Measurements from ENCODE around the gene JCAD. TPM values are rescaled to one million over a fixed set of nuclear protein-coding genes. Genes with fewer than 3 reads are reported as not detected.

The JCAD gene, protein sequence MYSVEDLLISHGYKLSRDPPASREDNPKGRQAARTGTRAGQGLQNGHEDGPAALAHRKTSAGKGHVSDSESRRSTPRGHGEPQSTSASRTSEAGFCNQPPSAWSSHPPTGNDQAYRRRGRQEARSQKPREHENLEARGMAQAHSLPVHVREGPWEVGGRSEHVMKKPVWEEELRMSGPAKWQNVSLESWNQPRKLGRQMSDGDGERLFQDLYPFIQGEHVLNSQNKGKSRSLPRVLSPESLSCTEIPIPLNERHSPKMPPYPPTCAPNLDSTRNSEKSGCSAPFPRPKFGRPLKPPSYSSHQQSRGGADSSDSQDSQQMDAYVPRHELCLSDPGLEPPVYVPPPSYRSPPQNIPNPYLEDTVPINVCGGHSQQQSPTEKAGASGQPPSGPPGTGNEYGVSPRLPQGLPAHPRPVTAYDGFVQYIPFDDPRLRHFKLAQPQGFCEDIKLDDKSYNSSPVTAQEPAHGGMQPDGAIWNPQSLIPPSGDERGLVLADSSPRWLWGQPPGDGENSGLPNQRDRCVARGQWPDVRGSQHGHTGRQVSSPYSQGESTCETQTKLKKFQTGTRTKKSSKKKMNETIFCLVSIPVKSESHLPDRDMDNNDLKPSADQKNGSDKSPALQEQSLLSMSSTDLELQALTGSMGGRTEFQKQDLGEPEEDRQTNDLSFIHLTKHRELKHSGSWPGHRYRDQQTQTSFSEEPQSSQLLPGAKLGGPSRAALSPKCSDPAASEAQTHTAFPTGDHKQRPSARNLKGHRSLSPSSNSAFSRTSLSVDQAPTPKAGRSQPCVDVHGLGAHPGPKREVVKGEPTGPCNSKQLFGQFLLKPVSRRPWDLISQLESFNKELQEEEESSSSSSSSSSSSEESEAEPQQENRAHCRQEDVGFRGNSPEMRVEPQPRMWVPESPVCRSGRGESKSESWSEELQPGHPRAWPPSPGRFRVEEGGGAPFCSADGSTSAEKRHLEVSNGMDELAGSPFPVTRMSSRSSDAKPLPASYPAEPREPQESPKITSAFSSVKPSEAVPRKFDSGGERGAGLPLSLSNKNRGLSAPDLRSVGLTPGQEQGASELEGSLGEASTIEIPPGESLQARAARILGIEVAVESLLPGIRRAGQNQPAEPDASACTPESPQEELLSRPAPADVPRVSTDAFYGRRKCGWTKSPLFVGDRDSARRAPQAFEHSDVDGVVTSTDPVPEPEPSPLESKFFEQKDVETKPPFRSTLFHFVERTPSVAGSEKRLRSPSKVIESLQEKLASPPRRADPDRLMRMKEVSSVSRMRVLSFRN (N-terminal part only)
- polyA plus RNA-seq (2013, experiment 1 of 2): 32.6 TPM
- 33.3 TPM for polyA plus RNA-seq (2013, experiment 2 of 2)

DNA sequence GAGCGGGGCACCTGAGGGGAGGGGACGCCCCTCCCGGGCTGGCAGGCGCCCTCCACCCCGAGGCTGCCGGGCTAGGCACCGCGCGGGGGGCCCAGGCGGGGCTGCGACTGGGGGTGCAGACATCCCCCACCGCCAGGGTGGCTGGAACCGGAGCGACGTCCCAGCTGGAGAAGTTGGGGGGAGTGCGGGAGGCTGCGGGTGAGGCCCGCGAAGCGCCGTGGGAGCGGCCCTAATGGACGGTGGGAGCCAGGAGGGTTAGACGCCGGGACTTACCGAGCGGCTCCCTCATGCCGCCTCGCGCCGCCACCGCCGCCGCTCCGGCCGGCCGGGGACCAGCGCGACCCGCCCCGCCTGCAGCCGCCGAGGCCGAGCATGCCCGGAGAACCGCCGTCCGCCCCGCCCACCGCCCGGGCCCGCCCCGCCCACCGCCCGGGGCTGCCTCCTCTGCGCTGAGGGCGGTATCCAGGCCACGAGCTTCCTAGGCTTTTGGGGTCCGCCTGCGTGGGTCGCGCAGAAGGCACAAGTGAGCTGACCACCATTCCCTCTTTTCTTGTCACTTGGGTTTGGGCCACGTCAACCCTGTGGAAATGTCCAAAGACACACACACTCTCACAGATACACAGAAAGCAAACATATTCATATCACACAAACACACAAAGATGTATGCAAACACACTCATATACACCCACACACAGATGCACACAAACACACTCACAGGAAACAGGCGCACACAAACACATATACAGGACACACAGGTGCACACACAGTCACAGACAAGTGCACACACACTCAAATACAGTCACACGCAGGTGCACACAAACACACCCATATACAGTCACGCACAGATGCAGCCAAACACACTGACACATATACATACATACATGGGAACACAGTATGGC is at the start of gene JCAD:
JCAD (minus strand) TSS at position 378 of the 899 bp plus-strand sequence. CDS start 11,774 bp downstream, outside the sequence.
- Histone ChIP-seq H3K14ac (ENCODE audit: low read length in 2 of 2) (peak within 1 kb of the TSS in 1 of 2 experiments; percentile 68), H3K9me3 (ENCODE audit: control insufficient read depth, low read length) (no peaks in the 10 kb centered on the region), H3K4ac (ENCODE audit: low read depth in 1 of 2, low read length in 2 of 2) (peak within 1 kb of the TSS; percentile 10 to 34), H3K36me3 (ENCODE audit: control insufficient read depth in 1 of 2, insufficient read depth in 2 of 2, low read depth in 1 of 2, low read length in 2 of 2) (no peaks in the 10 kb centered on the region), H3K9ac (ENCODE audit: low read length) (peak within 1 kb of the TSS; percentile 80), H3K79me1 (replicated peaks; ENCODE audit: low read length, poor library complexity, severe bottlenecking) (no peaks in the 10 kb centered on the region), H4K8ac (ENCODE audit: low read length) (peak within 1 kb of the TSS; percentile 83), H2BK12ac (ENCODE audit: low read length in 2 of 2) (peak within 1 kb of the TSS; percentile 87 to 88), H2AFZ (ENCODE audit: low read depth, low read length) (peak within 1 kb of the TSS; percentile 72), H3K4me1 (ENCODE audit: control insufficient read depth, insufficient read depth, low read depth, low read length) (peaks cover 9% of the 10 kb centered on the region), H3K27ac (ENCODE audit: low read length, poor library complexity, severe bottlenecking) (peak within 1 kb of the TSS; percentile 62), H2BK15ac (ENCODE audit: low read depth, poor library complexity, severe bottlenecking) (peak within 1 kb of the TSS; percentile 91), H4K91ac (ENCODE audit: low read length) (peak within 1 kb of the TSS; percentile 85), H3K18ac (ENCODE audit: low read depth in 1 of 2, low read length in 2 of 2) (peak within 1 kb of the TSS; percentile 79 to 85), H3K23ac (ENCODE audit: low read length in 2 of 2) (peak within 1 kb of the TSS; percentile 38 to 98), H2AK5ac (ENCODE audit: low read length, severe bottlenecking) (peak within 1 kb of the TSS; percentile 54), H2BK5ac (ENCODE audit: low read depth, low read length, poor library complexity, severe bottlenecking) (peak within 1 kb of the TSS; percentile 46), H2BK120ac (ENCODE audit: low read depth, low read length) (peak within 1 kb of the TSS; percentile 90), H3K27me3 (ENCODE audit: control insufficient read depth in 1 of 2, insufficient read depth in 1 of 2, low read length in 2 of 2) (no peaks in the 10 kb centered on the region), H3K4me2 (ENCODE audit: low read length, poor library complexity, severe bottlenecking) (peak within 1 kb of the TSS; percentile 79), H3K4me3 (ENCODE audit: insufficient read depth in 1 of 2, low read depth in 1 of 2, low read length in 2 of 2) (peak within 1 kb of the TSS; percentile 80 to 93)
- WGBS: 5% methylated on average over 53 of the region's 66 CpGs
- DNase-seq: peak; percentile 58

DNA sequence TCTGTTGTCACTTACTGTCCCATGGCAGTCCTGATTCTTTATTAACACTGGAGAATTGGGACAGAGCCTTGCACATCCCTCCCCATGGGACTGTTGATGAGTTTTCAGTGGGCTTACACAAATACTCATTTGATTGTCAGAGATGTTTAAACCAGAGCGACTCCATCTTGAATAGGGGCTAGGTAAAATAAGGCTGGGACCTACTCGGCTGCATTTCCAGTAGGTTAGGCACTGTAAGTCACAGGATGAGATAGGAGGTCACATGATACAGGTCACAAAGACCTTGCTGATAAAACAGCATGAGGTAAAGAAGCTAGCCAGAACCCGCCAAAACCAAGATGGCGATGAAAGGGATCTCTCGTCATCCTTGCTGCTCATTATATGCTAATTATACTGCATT is 47.6 kb upstream of the JCAD start:
- Histone ChIP-seq H3K14ac (ENCODE audit: low read length in 2 of 2) (no peak overlapping the region), H4K8ac (ENCODE audit: low read length) (no peak overlapping the region), H3K4me1 (ENCODE audit: control insufficient read depth, insufficient read depth, low read depth, low read length) (no peaks in the 10 kb centered on the region), H2BK5ac (ENCODE audit: low read depth, low read length, poor library complexity, severe bottlenecking) (no peak overlapping the region), H2AFZ (ENCODE audit: low read depth, low read length) (no peak overlapping the region), H3K9me3 (ENCODE audit: control insufficient read depth, low read length) (no peaks in the 10 kb centered on the region), H3K4me2 (ENCODE audit: low read length, poor library complexity, severe bottlenecking) (no peak overlapping the region), H3K4ac (ENCODE audit: low read depth in 1 of 2, low read length in 2 of 2) (no peak overlapping the region), H3K18ac (ENCODE audit: low read depth in 1 of 2, low read length in 2 of 2) (no peak overlapping the region), H2AK5ac (ENCODE audit: low read length, severe bottlenecking) (no peak overlapping the region), H2BK12ac (ENCODE audit: low read length in 2 of 2) (no peak overlapping the region), H3K23ac (ENCODE audit: low read length in 2 of 2) (no peak overlapping the region), H3K27me3 (ENCODE audit: control insufficient read depth in 1 of 2, insufficient read depth in 1 of 2, low read length in 2 of 2) (no peaks in the 10 kb centered on the region), H3K9ac (ENCODE audit: low read length) (no peak overlapping the region), H3K27ac (ENCODE audit: low read length, poor library complexity, severe bottlenecking) (no peak overlapping the region), H3K79me1 (replicated peaks; ENCODE audit: low read length, poor library complexity, severe bottlenecking) (no peaks in the 10 kb centered on the region), H2BK120ac (ENCODE audit: low read depth, low read length) (no peak overlapping the region), H4K91ac (ENCODE audit: low read length) (no peak overlapping the region), H3K4me3 (ENCODE audit: insufficient read depth in 1 of 2, low read depth in 1 of 2, low read length in 2 of 2) (no peak overlapping the region), H3K36me3 (ENCODE audit: control insufficient read depth in 1 of 2, insufficient read depth in 2 of 2, low read depth in 1 of 2, low read length in 2 of 2) (no peaks in the 10 kb centered on the region), H2BK15ac (ENCODE audit: low read depth, poor library complexity, severe bottlenecking) (no peak overlapping the region)
- WGBS: 85% methylated on average over 5 of the region's 5 CpGs
- DNase-seq: no peak

DNA sequence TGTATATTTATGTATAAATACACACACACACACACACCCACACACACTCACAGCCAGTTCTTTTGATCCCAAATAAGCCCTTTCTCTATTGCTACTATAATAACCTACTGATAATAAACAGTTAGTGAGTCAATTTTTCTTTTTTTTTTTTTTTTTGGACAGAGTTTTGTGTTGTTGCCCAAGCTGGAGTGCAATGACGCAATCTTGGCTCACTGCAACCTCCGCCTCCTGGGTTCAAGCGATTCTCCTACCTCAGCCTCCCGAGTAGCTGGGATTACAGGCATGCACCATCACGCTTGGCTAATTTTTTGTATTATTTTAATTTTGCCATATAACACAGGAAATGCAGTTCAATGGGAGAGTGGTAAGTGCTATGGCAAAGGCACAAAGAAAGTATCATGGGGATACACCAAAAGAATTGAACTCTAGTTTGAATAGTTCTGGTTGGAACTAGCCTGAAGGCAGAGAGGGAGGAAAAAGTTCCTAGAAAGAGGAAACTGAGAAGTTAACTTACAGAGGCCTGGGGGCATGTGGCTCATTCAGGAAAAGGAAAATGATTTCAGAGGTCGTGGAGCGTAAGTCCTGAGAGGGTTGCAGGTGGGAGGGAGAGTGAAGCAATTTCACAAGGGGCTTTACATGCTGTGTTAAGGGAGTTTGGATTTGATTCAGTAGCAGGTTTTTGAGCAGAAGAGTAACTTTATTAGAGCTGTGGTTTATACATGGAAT is 44.4 kb upstream of the JCAD start:
- Histone ChIP-seq H2AK5ac (ENCODE audit: low read length, severe bottlenecking) (no peak overlapping the region), H4K91ac (ENCODE audit: low read length) (no peak overlapping the region), H3K14ac (ENCODE audit: low read length in 2 of 2) (no peak overlapping the region), H3K4me1 (ENCODE audit: control insufficient read depth, insufficient read depth, low read depth, low read length) (no peaks in the 10 kb centered on the region), H2BK15ac (ENCODE audit: low read depth, poor library complexity, severe bottlenecking) (no peak overlapping the region), H4K8ac (ENCODE audit: low read length) (no peak overlapping the region), H2AFZ (ENCODE audit: low read depth, low read length) (no peak overlapping the region), H3K9ac (ENCODE audit: low read length) (no peak overlapping the region), H3K23ac (ENCODE audit: low read length in 2 of 2) (no peak overlapping the region), H3K27me3 (ENCODE audit: control insufficient read depth in 1 of 2, insufficient read depth in 1 of 2, low read length in 2 of 2) (no peaks in the 10 kb centered on the region), H2BK120ac (ENCODE audit: low read depth, low read length) (no peak overlapping the region), H3K36me3 (ENCODE audit: control insufficient read depth in 1 of 2, insufficient read depth in 2 of 2, low read depth in 1 of 2, low read length in 2 of 2) (no peaks in the 10 kb centered on the region), H3K79me1 (replicated peaks; ENCODE audit: low read length, poor library complexity, severe bottlenecking) (no peaks in the 10 kb centered on the region), H3K4me3 (ENCODE audit: insufficient read depth in 1 of 2, low read depth in 1 of 2, low read length in 2 of 2) (no peak overlapping the region), H3K9me3 (ENCODE audit: control insufficient read depth, low read length) (no peaks in the 10 kb centered on the region), H2BK5ac (ENCODE audit: low read depth, low read length, poor library complexity, severe bottlenecking) (no peak overlapping the region), H3K4me2 (ENCODE audit: low read length, poor library complexity, severe bottlenecking) (no peak overlapping the region), H3K18ac (ENCODE audit: low read depth in 1 of 2, low read length in 2 of 2) (no peak overlapping the region), H2BK12ac (ENCODE audit: low read length in 2 of 2) (no peak overlapping the region), H3K27ac (ENCODE audit: low read length, poor library complexity, severe bottlenecking) (no peak overlapping the region), H3K4ac (ENCODE audit: low read depth in 1 of 2, low read length in 2 of 2) (no peak overlapping the region)
- WGBS: 96% methylated on average over 5 of the region's 7 CpGs
- DNase-seq: no peak
